ENCODE measurements around the gene ACACA. TPM values are rescaled to one million over a fixed set of nuclear protein-coding genes. Genes with fewer than 3 reads are reported as not detected.

The ACACA gene
- total and polyA plus RNA-seq, 9 of the 15 experiments (the other 6 are each of a cell fraction or from before 2014, with no cell fraction given) = 35.9 to 135 (median 88.4) TPM

GRCh38 chr17:37406635-37407461 is at the start of gene ACACA, which contains the start of gene TADA2A (continued):
- no peak for TF ChIP-seq PATZ1 (CRISPR knock-in tag; IDR thresholded peaks at IDR 0.05; ENCODE audit: borderline replicate concordance)
- TF ChIP-seq GTF2B (IDR thresholded peaks at IDR 0.05; ENCODE audit: extremely low read depth, insufficient read length) = no peak
- 0 out of 2 replicates have a peak, but pooled peaks have one; percentile 24 for TF ChIP-seq ZKSCAN8 (CRISPR knock-in tag; IDR thresholded peaks at IDR 0.05)
- TF ChIP-seq EP400 (IDR thresholded peaks at IDR 0.05) = peak; percentile 80
- 0 out of 2 replicates have a peak, but pooled peaks have one; percentile 24 for TF ChIP-seq LEF1 (IDR thresholded peaks at IDR 0.05)
- peak; percentile 48; the same call in 1 of the 2 replicates for TF ChIP-seq ZNF395 (CRISPR knock-in tag; IDR thresholded peaks at IDR 0.05)
- TF ChIP-seq NFRKB (IDR thresholded peaks at IDR 0.05; ENCODE audit: low read depth) = peak; percentile 61; the same call in 1 of the 2 replicates
- peak; percentile 85; the same call in 1 of the 2 replicates for TF ChIP-seq ZBTB7A (IDR thresholded peaks at IDR 0.05; ENCODE audit: borderline replicate concordance, control insufficient read depth, low read depth, low read length)
- peak; percentile 86 for TF ChIP-seq POLR2G (IDR thresholded peaks at IDR 0.05; ENCODE audit: low read depth, low read length)
- no peak for TF ChIP-seq MCM5 (IDR thresholded peaks at IDR 0.05; ENCODE audit: low read depth)
- TF ChIP-seq ZNF311 (CRISPR knock-in tag; IDR thresholded peaks at IDR 0.05) = no peak
- TF ChIP-seq MEIS2 (IDR thresholded peaks at IDR 0.05; ENCODE audit: partially characterized antibody) = no peak
- no peak for TF ChIP-seq CHD1 (IDR thresholded peaks at IDR 0.05; ENCODE audit: low read length)
- TF ChIP-seq NCOA6 (IDR thresholded peaks at IDR 0.05) = no peak
- TF ChIP-seq ZNF232 (CRISPR knock-in tag; IDR thresholded peaks at IDR 0.05) = no peak
- no peak for TF ChIP-seq BRCA1 (IDR thresholded peaks at IDR 0.05)
- TF ChIP-seq BRCA1 (CRISPR knock-in tag; IDR thresholded peaks at IDR 0.05) = no peak
- TF ChIP-seq PREB (CRISPR knock-in tag; IDR thresholded peaks at IDR 0.05) = no peak
- peak; percentile 60; the same call in 1 of the 2 replicates for TF ChIP-seq POLR2AphosphoS2 (IDR thresholded peaks at IDR 0.05; ENCODE audit: low read length)
- TF ChIP-seq ESRRA (IDR thresholded peaks at IDR 0.05; ENCODE audit: borderline replicate concordance, low read depth) = 0 out of 2 replicates have a peak, but pooled peaks have one; percentile 23
- TF ChIP-seq TBP (optimal IDR thresholded peaks at IDR 0.05; ENCODE audit: low read depth, low read length) = peak; percentile 80
- TF ChIP-seq RNF2 (IDR thresholded peaks at IDR 0.05) = no peak
- TF ChIP-seq RBM17 (IDR thresholded peaks at IDR 0.05; ENCODE audit: borderline replicate concordance, low read depth, low read length) = no peak
- TF ChIP-seq ZNF589 (CRISPR knock-in tag; IDR thresholded peaks at IDR 0.05; ENCODE audit: low read depth) = 0 out of 2 replicates have a peak, but pooled peaks have one; percentile 31

Data from K562 (cell line).